Measurements from ENCODE around the gene RNF220.

- TF ChIP-seq JUN (CRISPR knock-in tag; IDR thresholded peaks at IDR 0.05) (no peak), E2F5 (CRISPR knock-in tag; IDR thresholded peaks at IDR 0.05) (no peak), TP53 (CRISPR knock-in tag; IDR thresholded peaks at IDR 0.05) (no peak), OVOL2 (CRISPR knock-in tag; IDR thresholded peaks at IDR 0.05; ENCODE audit: borderline replicate concordance) (no peak), HMGXB4 (CRISPR knock-in tag; IDR thresholded peaks at IDR 0.05) (no peak), FOXP4 (CRISPR knock-in tag; IDR thresholded peaks at IDR 0.05) (no peak), ZBTB43 (CRISPR knock-in tag; IDR thresholded peaks at IDR 0.05) (no peak), ZBTB21 (CRISPR knock-in tag; IDR thresholded peaks at IDR 0.05; ENCODE audit: borderline replicate concordance) (no peak), ZNF396 (CRISPR knock-in tag; IDR thresholded peaks at IDR 0.05; ENCODE audit: borderline replicate concordance) (no peak), ESRRA (CRISPR knock-in tag; IDR thresholded peaks at IDR 0.05; ENCODE audit: borderline replicate concordance) (no peak)
- TF ChIP-seq, protein P1, sequence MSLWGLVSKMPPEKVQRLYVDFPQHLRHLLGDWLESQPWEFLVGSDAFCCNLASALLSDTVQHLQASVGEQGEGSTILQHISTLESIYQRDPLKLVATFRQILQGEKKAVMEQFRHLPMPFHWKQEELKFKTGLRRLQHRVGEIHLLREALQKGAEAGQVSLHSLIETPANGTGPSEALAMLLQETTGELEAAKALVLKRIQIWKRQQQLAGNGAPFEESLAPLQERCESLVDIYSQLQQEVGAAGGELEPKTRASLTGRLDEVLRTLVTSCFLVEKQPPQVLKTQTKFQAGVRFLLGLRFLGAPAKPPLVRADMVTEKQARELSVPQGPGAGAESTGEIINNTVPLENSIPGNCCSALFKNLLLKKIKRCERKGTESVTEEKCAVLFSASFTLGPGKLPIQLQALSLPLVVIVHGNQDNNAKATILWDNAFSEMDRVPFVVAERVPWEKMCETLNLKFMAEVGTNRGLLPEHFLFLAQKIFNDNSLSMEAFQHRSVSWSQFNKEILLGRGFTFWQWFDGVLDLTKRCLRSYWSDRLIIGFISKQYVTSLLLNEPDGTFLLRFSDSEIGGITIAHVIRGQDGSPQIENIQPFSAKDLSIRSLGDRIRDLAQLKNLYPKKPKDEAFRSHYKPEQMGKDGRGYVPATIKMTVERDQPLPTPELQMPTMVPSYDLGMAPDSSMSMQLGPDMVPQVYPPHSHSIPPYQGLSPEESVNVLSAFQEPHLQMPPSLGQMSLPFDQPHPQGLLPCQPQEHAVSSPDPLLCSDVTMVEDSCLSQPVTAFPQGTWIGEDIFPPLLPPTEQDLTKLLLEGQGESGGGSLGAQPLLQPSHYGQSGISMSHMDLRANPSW (CRISPR knock-in tag; conservative IDR thresholded peaks at IDR 0.05; ENCODE audit: low read depth) = no peak
Measured at GRCh38 chr1:44507490-44508396, 102.7 kb downstream of the RNF220 start.

All from WTC11 (cell line).